K562 (cell line): ENCODE results near the gene MBOAT2. TPM values are rescaled to one million over a fixed set of nuclear protein-coding genes. Genes with fewer than 3 reads are reported as not detected.
A peak's percentile ranks its signal among the peaks of the same experiment; 100 is the strongest.

ENCODE experiments used
- HDAC8 ChIP-seq: fragments of 450-650 bp; IDR thresholded peaks from 2 replicates; pipeline ENCODE4 v1.6.1; 2016; ENCODE audit warnings: mild to moderate bottlenecking, missing genetic modification characterization, moderate library complexity, missing compliant biosample characterization
- MAZ ChIP-seq, 2 experiments: fragments of 450-650 bp in 1 of 2; sonication (generic) in 1 of 2; formaldehyde crosslinking; IDR thresholded peaks in 1 of 2; conservative IDR thresholded peaks in 1 of 2; 2 replicates each; pipeline versions ENCODE4 v1.4.0 to v1.5.0; 2020; ENCODE audit warnings: mild to moderate bottlenecking in 1 of 2, missing genetic modification reagents in 1 of 2
- POLR2H ChIP-seq: IDR thresholded peaks from 2 replicates; pipeline ENCODE4 v1.6.1; 2016; ENCODE audit warnings: missing genetic modification characterization, low read depth, mild to moderate bottlenecking, control low read depth, missing compliant biosample characterization, moderate library complexity
- PURB ChIP-seq: sonication (generic); formaldehyde crosslinking; IDR thresholded peaks from 2 replicates; pipeline ENCODE4 v1.9.0; 2021; ENCODE audit warnings: low read depth, mild to moderate bottlenecking, missing genetic modification reagents
- RBM25 ChIP-seq: fragments of 200-400 bp; formaldehyde crosslinking; IDR thresholded peaks from 2 replicates; pipeline ENCODE4 v1.6.1; 2018; ENCODE audit warnings: low read length, low read depth, moderate library complexity; ENCODE audit not compliant: severe bottlenecking
- RNF2 ChIP-seq: sonication (generic); IDR thresholded peaks from 2 replicates; pipeline ENCODE4 v1.6.1; 2016
- SRF ChIP-seq, 2 experiments: fragments of 250-450, 450-650 bp in 1 of 2; sonication (Bioruptor Pico) in 1 of 2; sonication (generic) in 1 of 2; formaldehyde crosslinking; IDR thresholded peaks; 2 replicates each; pipeline versions ENCODE4 v1.5.0 to v1.5.1; 2020 to 2022; ENCODE audit warnings: mild to moderate bottlenecking in 1 of 2, missing genetic modification reagents in 1 of 2
- TAF9B ChIP-seq: fragments of 450-650 bp; IDR thresholded peaks from 2 replicates; pipeline ENCODE4 v1.6.1; 2018; ENCODE audit warnings: mild to moderate bottlenecking; ENCODE audit not compliant: partially characterized antibody
- TCFL5 ChIP-seq: fragments of 250-450 bp; sonication (Bioruptor Pico); conservative IDR thresholded peaks from 2 replicates; pipeline ENCODE4 v1.6.1; 2021; ENCODE audit warnings: mild to moderate bottlenecking, moderate library complexity, matching md5 sums
- ZFP30 ChIP-seq: fragments of 250-450 bp; sonication (Bioruptor Pico); IDR thresholded peaks from 2 replicates; pipeline ENCODE4 v1.8.0; 2022; ENCODE audit warnings: moderate library complexity, mild to moderate bottlenecking, inconsistent platforms, borderline replicate concordance
- ZKSCAN1 ChIP-seq: fragments of 150-350 bp; IDR thresholded peaks from 2 replicates; pipeline ENCODE4 v1.6.1; 2016; ENCODE audit warnings: low read depth, low read length
- ZNF239 ChIP-seq: fragments of 250-450 bp; sonication (Bioruptor Pico); IDR thresholded peaks from 2 replicates; pipeline ENCODE4 v1.4.0; 2020; ENCODE audit warnings: mild to moderate bottlenecking
- ZNF3 ChIP-seq: fragments of 250-450 bp; sonication (Bioruptor Pico); IDR thresholded peaks from 2 replicates; pipeline ENCODE4 v1.5.0; 2021; ENCODE audit warnings: mild to moderate bottlenecking, moderate library complexity
- polyA plus RNA-seq, 8 experiments: library from polyadenylated mRNA; depleted of rRNA in 4 of 8; stranded (reverse) in 5 of 8; unstranded in 3 of 8; fragments of >200 nt; fragmentation: Nextera tagmentation in 2 of 8; fragmentation: Illumina TruSeq in 1 of 8; extraction: Ambion mirVana in 2 of 8; extraction: Trizol in 1 of 8; gene quantifications; 2 replicates each; pipeline versions ENCODE4 v1.2.1 to v1.2.3, GENCODE V29; 2011 to 2014; ENCODE audit warnings: inconsistent platforms in 1 of 8, missing spikeins in 1 of 8
- total RNA-seq, 7 experiments: library from RNA; depleted of rRNA in 6 of 7; stranded (reverse); fragments of >200 nt in 6 of 7; fragmentation: Illumina TruSeq in 2 of 7; extraction: Trizol in 2 of 7; gene quantifications; 2 replicates each; pipeline versions ENCODE4 v1.2.1 to v1.2.3, GENCODE V29; 2011 to 2021; ENCODE audit warnings: low replicate concordance in 1 of 7
- TF ChIP-seq, protein P1 (sequence below): sonication (generic); formaldehyde crosslinking; IDR thresholded peaks from 2 replicates; pipeline ENCODE4 v1.4.0; 2020; ENCODE audit warnings: mild to moderate bottlenecking, missing genetic modification reagents
- TF ChIP-seq, protein P2 (sequence below): fragments of 250-450 bp; sonication (Bioruptor Pico); IDR thresholded peaks from 2 replicates; pipeline ENCODE4 v1.5.0; 2021; ENCODE audit warnings: mild to moderate bottlenecking, borderline replicate concordance
- TF ChIP-seq, protein P3 (sequence below): fragments of 450-650 bp; formaldehyde crosslinking; IDR thresholded peaks from 2 replicates; pipeline ENCODE4 v1.4.0; 2022; ENCODE audit warnings: mild to moderate bottlenecking, moderate library complexity
- TF ChIP-seq, protein P4 (sequence below): sonication (generic); formaldehyde crosslinking; IDR thresholded peaks from 2 replicates; pipeline ENCODE4 v1.8.0; 2022; ENCODE audit warnings: mild to moderate bottlenecking, missing genetic modification reagents, borderline replicate concordance

Gene MBOAT2
- total and polyA plus RNA-seq, 9 of the 15 experiments (the other 6 are each of a cell fraction or from before 2014, with no cell fraction given): 8.4 to 122 (median 27.6) TPM

DNA sequence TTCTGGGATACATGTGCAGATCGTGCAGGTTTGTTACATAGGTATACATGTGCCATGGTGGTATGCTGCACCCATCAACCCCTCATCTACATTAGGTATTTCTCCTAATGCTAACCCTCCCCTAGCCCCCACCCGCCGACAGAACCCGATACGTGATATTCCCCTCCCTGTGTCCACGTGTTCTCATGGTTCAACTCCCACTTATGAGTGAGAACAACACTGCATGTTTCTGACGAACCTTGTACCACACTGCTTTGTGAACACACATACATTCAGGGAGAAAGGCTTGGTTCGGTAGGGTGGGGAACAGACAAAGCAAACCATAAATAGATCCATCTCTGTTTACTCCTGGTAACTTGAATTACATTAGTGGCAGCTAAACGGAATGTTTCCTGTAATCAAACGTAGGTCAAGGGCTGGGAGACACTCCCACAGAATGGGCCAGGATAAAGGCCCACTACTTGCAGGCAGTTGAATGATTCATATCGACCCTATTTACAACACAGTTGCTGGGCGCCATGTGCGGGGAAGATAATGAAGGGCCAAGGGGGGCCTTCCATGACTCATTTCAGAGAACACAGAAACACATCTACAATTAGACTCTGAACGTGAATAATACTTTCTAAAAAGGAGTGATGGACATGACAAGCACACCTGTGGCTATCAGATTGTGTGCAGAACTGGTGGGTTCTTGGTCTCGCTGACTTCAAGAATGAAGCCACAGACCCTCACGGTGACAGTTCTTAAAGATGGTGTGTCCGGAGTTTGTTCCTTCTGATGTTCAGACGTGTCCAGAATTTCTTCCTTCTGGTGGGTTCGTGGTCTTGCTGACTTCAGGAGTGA, 109.3 kb downstream of the MBOAT2 start (continued):
- peak; percentile 56 for TF ChIP-seq TAF9B
- TF ChIP-seq, protein P1, sequence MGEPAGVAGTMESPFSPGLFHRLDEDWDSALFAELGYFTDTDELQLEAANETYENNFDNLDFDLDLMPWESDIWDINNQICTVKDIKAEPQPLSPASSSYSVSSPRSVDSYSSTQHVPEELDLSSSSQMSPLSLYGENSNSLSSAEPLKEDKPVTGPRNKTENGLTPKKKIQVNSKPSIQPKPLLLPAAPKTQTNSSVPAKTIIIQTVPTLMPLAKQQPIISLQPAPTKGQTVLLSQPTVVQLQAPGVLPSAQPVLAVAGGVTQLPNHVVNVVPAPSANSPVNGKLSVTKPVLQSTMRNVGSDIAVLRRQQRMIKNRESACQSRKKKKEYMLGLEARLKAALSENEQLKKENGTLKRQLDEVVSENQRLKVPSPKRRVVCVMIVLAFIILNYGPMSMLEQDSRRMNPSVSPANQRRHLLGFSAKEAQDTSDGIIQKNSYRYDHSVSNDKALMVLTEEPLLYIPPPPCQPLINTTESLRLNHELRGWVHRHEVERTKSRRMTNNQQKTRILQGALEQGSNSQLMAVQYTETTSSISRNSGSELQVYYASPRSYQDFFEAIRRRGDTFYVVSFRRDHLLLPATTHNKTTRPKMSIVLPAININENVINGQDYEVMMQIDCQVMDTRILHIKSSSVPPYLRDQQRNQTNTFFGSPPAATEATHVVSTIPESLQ (CRISPR knock-in tag): no peak; the same call in 1 of the 2 replicates
- no peak for TF ChIP-seq ZKSCAN1
- TF ChIP-seq, protein P2, sequence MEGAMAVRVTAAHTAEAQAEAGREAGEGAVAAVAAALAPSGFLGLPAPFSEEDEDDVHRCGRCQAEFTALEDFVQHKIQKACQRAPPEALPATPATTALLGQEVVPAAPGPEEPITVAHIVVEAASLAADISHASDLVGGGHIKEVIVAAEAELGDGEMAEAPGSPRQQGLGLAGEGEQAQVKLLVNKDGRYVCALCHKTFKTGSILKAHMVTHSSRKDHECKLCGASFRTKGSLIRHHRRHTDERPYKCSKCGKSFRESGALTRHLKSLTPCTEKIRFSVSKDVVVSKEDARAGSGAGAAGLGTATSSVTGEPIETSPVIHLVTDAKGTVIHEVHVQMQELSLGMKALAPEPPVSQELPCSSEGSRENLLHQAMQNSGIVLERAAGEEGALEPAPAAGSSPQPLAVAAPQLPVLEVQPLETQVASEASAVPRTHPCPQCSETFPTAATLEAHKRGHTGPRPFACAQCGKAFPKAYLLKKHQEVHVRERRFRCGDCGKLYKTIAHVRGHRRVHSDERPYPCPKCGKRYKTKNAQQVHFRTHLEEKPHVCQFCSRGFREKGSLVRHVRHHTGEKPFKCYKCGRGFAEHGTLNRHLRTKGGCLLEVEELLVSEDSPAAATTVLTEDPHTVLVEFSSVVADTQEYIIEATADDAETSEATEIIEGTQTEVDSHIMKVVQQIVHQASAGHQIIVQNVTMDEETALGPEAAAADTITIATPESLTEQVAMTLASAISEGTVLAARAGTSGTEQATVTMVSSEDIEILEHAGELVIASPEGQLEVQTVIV (CRISPR knock-in tag): no peak
- no peak for TF ChIP-seq SRF (CRISPR knock-in tag; IDR thresholded peaks at IDR 0.05)
- TF ChIP-seq PURB (CRISPR knock-in tag): no peak
- TF ChIP-seq ZNF239: no peak
- TF ChIP-seq, protein P3, sequence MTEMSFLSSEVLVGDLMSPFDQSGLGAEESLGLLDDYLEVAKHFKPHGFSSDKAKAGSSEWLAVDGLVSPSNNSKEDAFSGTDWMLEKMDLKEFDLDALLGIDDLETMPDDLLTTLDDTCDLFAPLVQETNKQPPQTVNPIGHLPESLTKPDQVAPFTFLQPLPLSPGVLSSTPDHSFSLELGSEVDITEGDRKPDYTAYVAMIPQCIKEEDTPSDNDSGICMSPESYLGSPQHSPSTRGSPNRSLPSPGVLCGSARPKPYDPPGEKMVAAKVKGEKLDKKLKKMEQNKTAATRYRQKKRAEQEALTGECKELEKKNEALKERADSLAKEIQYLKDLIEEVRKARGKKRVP (CRISPR knock-in tag): no peak
- no peak for TF ChIP-seq HDAC8 (tag)
- no peak for TF ChIP-seq ZNF3 (CRISPR knock-in tag)
- peak in 1 of 2 experiments; percentile 32; a peak in 1 of 4 replicates for TF ChIP-seq MAZ (CRISPR knock-in tag; conservative IDR thresholded peaks at IDR 0.05 in 1 of 2, IDR thresholded peaks at IDR 0.05 in 1 of 2)
- no peak for TF ChIP-seq TCFL5 (CRISPR knock-in tag)
- TF ChIP-seq POLR2H (tag): no peak
- TF ChIP-seq ZFP30 (CRISPR knock-in tag): no peak
- TF ChIP-seq, protein P4, sequence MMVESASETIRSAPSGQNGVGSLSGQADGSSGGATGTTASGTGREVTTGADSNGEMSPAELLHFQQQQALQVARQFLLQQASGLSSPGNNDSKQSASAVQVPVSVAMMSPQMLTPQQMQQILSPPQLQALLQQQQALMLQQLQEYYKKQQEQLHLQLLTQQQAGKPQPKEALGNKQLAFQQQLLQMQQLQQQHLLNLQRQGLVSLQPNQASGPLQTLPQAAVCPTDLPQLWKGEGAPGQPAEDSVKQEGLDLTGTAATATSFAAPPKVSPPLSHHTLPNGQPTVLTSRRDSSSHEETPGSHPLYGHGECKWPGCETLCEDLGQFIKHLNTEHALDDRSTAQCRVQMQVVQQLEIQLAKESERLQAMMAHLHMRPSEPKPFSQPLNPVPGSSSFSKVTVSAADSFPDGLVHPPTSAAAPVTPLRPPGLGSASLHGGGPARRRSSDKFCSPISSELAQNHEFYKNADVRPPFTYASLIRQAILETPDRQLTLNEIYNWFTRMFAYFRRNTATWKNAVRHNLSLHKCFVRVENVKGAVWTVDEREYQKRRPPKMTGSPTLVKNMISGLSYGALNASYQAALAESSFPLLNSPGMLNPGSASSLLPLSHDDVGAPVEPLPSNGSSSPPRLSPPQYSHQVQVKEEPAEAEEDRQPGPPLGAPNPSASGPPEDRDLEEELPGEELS (CRISPR knock-in tag): 0 out of 2 replicates have a peak, but pooled peaks have one; percentile 63
- TF ChIP-seq RNF2: peak; percentile 93
- TF ChIP-seq RBM25: no peak
